ENCODE data around the gene GGA2.

DNA sequence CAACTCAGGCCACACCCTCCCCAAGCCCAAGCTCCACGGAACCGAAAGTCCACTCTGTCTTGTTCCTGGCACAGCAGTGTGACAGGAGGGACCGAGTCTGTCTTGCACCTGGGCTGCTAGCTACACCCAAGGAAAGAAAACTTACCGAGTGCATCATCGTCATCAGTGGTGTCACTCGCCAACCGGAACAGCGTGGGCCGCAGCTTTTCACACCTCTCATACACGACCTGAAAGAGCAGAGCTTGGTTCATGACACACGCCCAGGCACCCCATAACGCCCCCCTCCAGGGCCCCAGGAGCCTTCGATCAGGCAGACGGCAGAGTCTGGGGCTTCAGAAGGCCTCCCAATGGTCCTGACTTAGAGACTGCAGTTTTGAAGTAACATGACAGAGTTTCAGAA is 27.5 kb downstream of the GGA2 start:
- TF ChIP-seq, protein P1, sequence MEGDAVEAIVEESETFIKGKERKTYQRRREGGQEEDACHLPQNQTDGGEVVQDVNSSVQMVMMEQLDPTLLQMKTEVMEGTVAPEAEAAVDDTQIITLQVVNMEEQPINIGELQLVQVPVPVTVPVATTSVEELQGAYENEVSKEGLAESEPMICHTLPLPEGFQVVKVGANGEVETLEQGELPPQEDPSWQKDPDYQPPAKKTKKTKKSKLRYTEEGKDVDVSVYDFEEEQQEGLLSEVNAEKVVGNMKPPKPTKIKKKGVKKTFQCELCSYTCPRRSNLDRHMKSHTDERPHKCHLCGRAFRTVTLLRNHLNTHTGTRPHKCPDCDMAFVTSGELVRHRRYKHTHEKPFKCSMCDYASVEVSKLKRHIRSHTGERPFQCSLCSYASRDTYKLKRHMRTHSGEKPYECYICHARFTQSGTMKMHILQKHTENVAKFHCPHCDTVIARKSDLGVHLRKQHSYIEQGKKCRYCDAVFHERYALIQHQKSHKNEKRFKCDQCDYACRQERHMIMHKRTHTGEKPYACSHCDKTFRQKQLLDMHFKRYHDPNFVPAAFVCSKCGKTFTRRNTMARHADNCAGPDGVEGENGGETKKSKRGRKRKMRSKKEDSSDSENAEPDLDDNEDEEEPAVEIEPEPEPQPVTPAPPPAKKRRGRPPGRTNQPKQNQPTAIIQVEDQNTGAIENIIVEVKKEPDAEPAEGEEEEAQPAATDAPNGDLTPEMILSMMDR (IDR thresholded peaks at IDR 0.05; ENCODE audit: low read depth, low read length) = no peak
- no peak for TF ChIP-seq POLR2A (IDR thresholded peaks at IDR 0.05; ENCODE audit: extremely low read depth, insufficient read length)

Measured in NB4 (cell line).